Germinal center (tissue), 1 donor: ENCODE data around the gene DPYSL5.

Experiments
- DNase-seq: peaks from one replicate; pipeline ENCODE4 v3.0.0; 2012; ENCODE audit warnings: mixed read lengths, low spot score

DPYSL5 gene

DNA sequence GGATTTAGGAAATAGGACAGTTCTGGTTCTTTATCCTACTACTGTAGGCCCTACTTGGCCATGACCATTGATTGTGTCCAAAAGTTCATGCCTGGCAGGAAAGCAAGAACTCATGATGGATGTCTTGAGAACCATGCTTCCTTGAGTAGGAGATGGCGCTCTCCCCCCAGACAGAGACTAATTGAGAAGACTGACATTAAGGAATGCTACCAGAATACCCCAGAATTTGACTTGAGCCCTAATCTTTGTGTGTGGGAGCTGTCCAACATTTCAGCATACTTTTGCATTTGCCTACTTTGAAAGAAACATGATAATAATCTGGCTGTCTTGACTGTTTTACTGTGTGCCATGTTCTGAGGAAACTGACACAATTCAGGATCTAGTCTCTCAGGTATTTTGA is 145.8 kb downstream of the DPYSL5 start:
- no peak for DNase-seq

DNA sequence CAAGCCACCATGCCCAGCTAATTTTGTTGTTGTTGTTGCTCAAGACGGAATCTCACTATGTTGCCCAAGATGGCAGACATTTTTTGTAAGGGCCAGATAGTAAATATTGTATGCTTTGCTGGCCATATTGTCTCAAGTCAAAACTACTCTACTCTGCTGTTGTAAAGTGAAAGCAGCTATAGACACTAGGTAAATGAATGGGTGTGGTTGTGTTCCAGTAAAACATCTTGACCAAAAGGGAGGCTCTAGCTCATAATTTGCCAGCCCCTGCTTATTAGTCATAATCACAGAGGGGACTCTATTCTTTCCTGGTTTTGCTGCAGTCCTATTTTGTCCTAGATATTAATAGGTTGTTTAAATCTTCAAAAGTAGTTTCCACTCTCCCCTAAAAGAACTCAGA is 147.1 kb downstream of the DPYSL5 start:
- no peak for DNase-seq

DNA sequence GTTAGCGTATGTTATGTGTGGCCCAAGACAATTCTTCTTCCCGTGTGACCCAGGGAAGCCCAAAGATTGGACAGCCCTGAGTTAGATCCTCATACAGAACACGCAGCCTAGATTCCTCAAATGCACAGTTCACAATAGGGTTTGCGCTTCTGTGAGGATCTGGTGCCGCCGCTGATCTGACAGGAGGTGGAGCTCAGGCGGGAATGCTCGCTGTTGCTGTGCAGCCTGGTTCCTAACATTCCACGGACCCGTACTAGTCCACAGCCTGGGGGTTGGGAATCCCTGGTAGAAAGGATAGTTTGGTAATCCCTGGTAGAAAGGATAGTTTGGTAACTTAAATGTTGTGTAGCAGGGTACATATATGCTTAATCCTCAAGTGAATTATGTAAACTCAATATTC is 149.5 kb downstream of the DPYSL5 start:
- no peak for DNase-seq

DNA sequence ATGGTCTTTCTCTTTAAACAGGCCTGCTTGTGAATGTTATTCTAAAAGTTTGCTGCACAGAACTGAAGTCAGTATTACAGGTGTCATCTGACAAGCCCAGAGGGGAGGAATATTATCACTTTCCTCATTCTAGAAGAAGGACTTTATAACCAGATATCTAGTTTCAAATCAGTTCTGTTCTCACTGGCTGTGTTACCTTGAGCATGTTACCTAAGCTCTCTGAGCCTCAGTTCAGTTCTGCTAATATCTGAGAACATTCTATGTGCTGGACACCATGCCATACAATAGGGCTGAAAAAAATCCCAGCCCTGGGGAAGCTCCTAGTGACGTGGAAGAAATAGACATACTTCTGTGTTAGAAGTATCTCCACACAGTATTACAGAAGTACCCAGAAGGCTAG is 150.4 kb downstream of the DPYSL5 start:
- no peak for DNase-seq
